ENCODE data around the gene CDC14C. TPM values are rescaled to one million over a fixed set of nuclear protein-coding genes. Genes with fewer than 3 reads are reported as not detected.

The CDC14C gene
- polyA plus RNA-seq, 1 donor (not counting 4 experiments of a cell fraction or from before 2014, with no cell fraction given): not detected

- Histone ChIP-seq H3K4me3 (ENCODE audit: control insufficient read depth in 2 of 3, extremely low read depth in 1 of 3, insufficient read depth in 2 of 3, low read depth in 1 of 3, low read length in 3 of 3) (no peak overlapping the region), H3K36me3 (ENCODE audit: control insufficient read depth in 2 of 2, extremely low read depth in 1 of 2, insufficient read depth in 2 of 2, low read length in 2 of 2) (no peaks in the 10 kb centered on the region), H3K4me2 (ENCODE audit: control insufficient read depth, extremely low read depth, insufficient read depth, low read depth, low read length) (no peak overlapping the region), H3K79me2 (ENCODE audit: control insufficient read depth, insufficient read depth, low read length) (no peaks in the 10 kb centered on the region), H3K27ac (ENCODE audit: control insufficient read depth, insufficient read depth, low read length) (no peak overlapping the region), H3K27me3 (ENCODE audit: control insufficient read depth, extremely low read depth, insufficient read depth, low read length) (no peaks in the 10 kb centered on the region), H3K9ac (ENCODE audit: control insufficient read depth, extremely low read depth, insufficient read depth, low read length) (no peak overlapping the region), H3K9me1 (ENCODE audit: control insufficient read depth, extremely low read depth, insufficient read depth, low read length) (no peaks in the 10 kb centered on the region), H3K4me1 (ENCODE audit: control insufficient read depth, extremely low read depth, insufficient read depth, low read length) (no peaks in the 10 kb centered on the region), H3K9me3 (ENCODE audit: control insufficient read depth, low read depth, low read length) (no peaks in the 10 kb centered on the region), H4K20me1 (ENCODE audit: control insufficient read depth, extremely low read depth, insufficient read depth, low read length) (no peaks in the 10 kb centered on the region), H2AFZ (ENCODE audit: control insufficient read depth, low read length) (no peak overlapping the region)
- no peak for DNase-seq (ENCODE audit: low read depth, low spot score)
- dilution Hi-C loops (cut with MboI; ENCODE audit: extremely low pct_ligation_motif_present, low sequenced_read_pairs): no loop called here
- FAIRE-seq: no peak
- TF ChIP-seq, protein P1, sequence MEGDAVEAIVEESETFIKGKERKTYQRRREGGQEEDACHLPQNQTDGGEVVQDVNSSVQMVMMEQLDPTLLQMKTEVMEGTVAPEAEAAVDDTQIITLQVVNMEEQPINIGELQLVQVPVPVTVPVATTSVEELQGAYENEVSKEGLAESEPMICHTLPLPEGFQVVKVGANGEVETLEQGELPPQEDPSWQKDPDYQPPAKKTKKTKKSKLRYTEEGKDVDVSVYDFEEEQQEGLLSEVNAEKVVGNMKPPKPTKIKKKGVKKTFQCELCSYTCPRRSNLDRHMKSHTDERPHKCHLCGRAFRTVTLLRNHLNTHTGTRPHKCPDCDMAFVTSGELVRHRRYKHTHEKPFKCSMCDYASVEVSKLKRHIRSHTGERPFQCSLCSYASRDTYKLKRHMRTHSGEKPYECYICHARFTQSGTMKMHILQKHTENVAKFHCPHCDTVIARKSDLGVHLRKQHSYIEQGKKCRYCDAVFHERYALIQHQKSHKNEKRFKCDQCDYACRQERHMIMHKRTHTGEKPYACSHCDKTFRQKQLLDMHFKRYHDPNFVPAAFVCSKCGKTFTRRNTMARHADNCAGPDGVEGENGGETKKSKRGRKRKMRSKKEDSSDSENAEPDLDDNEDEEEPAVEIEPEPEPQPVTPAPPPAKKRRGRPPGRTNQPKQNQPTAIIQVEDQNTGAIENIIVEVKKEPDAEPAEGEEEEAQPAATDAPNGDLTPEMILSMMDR (optimal IDR thresholded peaks at IDR 0.05 in 1 of 3, IDR thresholded peaks at IDR 0.05 in 1 of 3, conservative IDR thresholded peaks at IDR 0.05 in 1 of 3; ENCODE audit: extremely low read depth in 1 of 3, insufficient read depth in 2 of 3, low read length in 3 of 3): no peak
- TF ChIP-seq EZH2 (IDR thresholded peaks at IDR 0.05; ENCODE audit: low read length): no peak
Measured at GRCh38 chr7:48933549-48934085, 9.3 kb downstream of the CDC14C start.

- H3K9me1 ChIP-seq (ENCODE audit: control insufficient read depth, extremely low read depth, insufficient read depth, low read length): no peaks in the 10 kb centered on the region
- dilution Hi-C loops (cut with MboI; ENCODE audit: extremely low pct_ligation_motif_present, low sequenced_read_pairs): no loop called here
- no peak overlapping the region for H3K9ac ChIP-seq (ENCODE audit: control insufficient read depth, extremely low read depth, insufficient read depth, low read length)
- FAIRE-seq: no peak
- H3K4me3 ChIP-seq (ENCODE audit: control insufficient read depth in 2 of 3, extremely low read depth in 1 of 3, insufficient read depth in 2 of 3, low read depth in 1 of 3, low read length in 3 of 3): no peak overlapping the region
- TF ChIP-seq EZH2 (IDR thresholded peaks at IDR 0.05; ENCODE audit: low read length): no peak
- TF ChIP-seq, protein P1 (optimal IDR thresholded peaks at IDR 0.05 in 1 of 3, IDR thresholded peaks at IDR 0.05 in 1 of 3, conservative IDR thresholded peaks at IDR 0.05 in 1 of 3; ENCODE audit: extremely low read depth in 1 of 3, insufficient read depth in 2 of 3, low read length in 3 of 3): no peak
- DNase-seq (ENCODE audit: low read depth, low spot score): no peak
- no peak overlapping the region for H3K27ac ChIP-seq (ENCODE audit: control insufficient read depth, insufficient read depth, low read length)
- H3K4me1 ChIP-seq (ENCODE audit: control insufficient read depth, extremely low read depth, insufficient read depth, low read length): no peaks in the 10 kb centered on the region
- no peaks in the 10 kb centered on the region for H3K9me3 ChIP-seq (ENCODE audit: control insufficient read depth, low read depth, low read length)
- H3K27me3 ChIP-seq (ENCODE audit: control insufficient read depth, extremely low read depth, insufficient read depth, low read length): no peaks in the 10 kb centered on the region
- no peak overlapping the region for H2AFZ ChIP-seq (ENCODE audit: control insufficient read depth, low read length)
- H3K36me3 ChIP-seq (ENCODE audit: control insufficient read depth in 2 of 2, extremely low read depth in 1 of 2, insufficient read depth in 2 of 2, low read length in 2 of 2): no peaks in the 10 kb centered on the region
- no peak overlapping the region for H3K4me2 ChIP-seq (ENCODE audit: control insufficient read depth, extremely low read depth, insufficient read depth, low read depth, low read length)
- no peaks in the 10 kb centered on the region for H3K79me2 ChIP-seq (ENCODE audit: control insufficient read depth, insufficient read depth, low read length)
- no peaks in the 10 kb centered on the region for H4K20me1 ChIP-seq (ENCODE audit: control insufficient read depth, extremely low read depth, insufficient read depth, low read length)
Measured at GRCh38 chr7:48938539-48939295, 14.4 kb downstream of the CDC14C start.

Measured in keratinocyte (primary cell).